ENCODE data around the gene DOCK7.
A peak's percentile ranks its signal among the peaks of the same experiment; 100 is the strongest.

Gene DOCK7

GRCh38 chr1:62437273-62437940 is 250.8 kb downstream of the DOCK7 start:
- peak; percentile 33 for DNase-seq

- peak; percentile 93 for DNase-seq
Measured at GRCh38 chr1:62436466-62437272, 251.5 kb downstream of the DOCK7 start, which contains the start of gene USP1. USP1 (plus strand) TSS chr1:62437049; CDS start chr1:62439868, 2,819 bp downstream.

- DNase-seq = peak; percentile 91
Measured at GRCh38 chr1:62436039-62436465, 252.1 kb downstream of the DOCK7 start.

GRCh38 chr1:62435231-62436038 is 252.8 kb downstream of the DOCK7 start:
- no peak for DNase-seq

GRCh38 chr1:62434618-62435001 is 253.6 kb downstream of the DOCK7 start:
- DNase-seq = no peak

- DNase-seq = no peak
Measured at GRCh38 chr1:62433861-62434617, 254.1 kb downstream of the DOCK7 start.

GRCh38 chr1:62429581-62429980 is 258.6 kb downstream of the DOCK7 start:
- no peak for DNase-seq

GRCh38 chr1:62428351-62428750 is 259.8 kb downstream of the DOCK7 start:
- DNase-seq = no peak

- no peak for DNase-seq
Measured at GRCh38 chr1:62426794-62427193, 261.4 kb downstream of the DOCK7 start.

- DNase-seq = no peak
Measured at GRCh38 chr1:62426237-62426636, 261.9 kb downstream of the DOCK7 start.

- no peak for DNase-seq
Measured at GRCh38 chr1:62425041-62425440, 263.1 kb downstream of the DOCK7 start.

GRCh38 chr1:62424411-62424810 is 263.8 kb downstream of the DOCK7 start:
- DNase-seq = no peak

- DNase-seq = no peak
Measured at GRCh38 chr1:62423580-62424242, 264.5 kb downstream of the DOCK7 start.

GRCh38 chr1:62420214-62420613 is 268.0 kb downstream of the DOCK7 start:
- no peak for DNase-seq

GRCh38 chr1:62417351-62417999 is 270.7 kb downstream of the DOCK7 start:
- no peak for DNase-seq

- DNase-seq = no peak
Measured at GRCh38 chr1:62415687-62416086, 272.5 kb downstream of the DOCK7 start.

GRCh38 chr1:62407398-62408009 is 280.7 kb downstream of the DOCK7 start:
- no peak for DNase-seq

GRCh38 chr1:62406576-62406975 is 281.6 kb downstream of the DOCK7 start:
- no peak for DNase-seq

- DNase-seq = no peak
Measured at GRCh38 chr1:62405247-62405646, 282.9 kb downstream of the DOCK7 start.

Data from stimulated activated CD4-positive, alpha-beta T cell treated with anti-CD3 and anti-CD28 coated beads, Interleukin-12 subunit alpha, Interleukin-12 subunit beta, amount 100 ng/mL, for 4 hours (primary cell).